Measurements from ENCODE around the gene L3MBTL4. TPM values are rescaled to one million over a fixed set of nuclear protein-coding genes. Genes with fewer than 3 reads are reported as not detected.

The L3MBTL4 gene
- total RNA-seq, 2 donors from 2014 or later = 10.9 to 11.2 TPM

DNA sequence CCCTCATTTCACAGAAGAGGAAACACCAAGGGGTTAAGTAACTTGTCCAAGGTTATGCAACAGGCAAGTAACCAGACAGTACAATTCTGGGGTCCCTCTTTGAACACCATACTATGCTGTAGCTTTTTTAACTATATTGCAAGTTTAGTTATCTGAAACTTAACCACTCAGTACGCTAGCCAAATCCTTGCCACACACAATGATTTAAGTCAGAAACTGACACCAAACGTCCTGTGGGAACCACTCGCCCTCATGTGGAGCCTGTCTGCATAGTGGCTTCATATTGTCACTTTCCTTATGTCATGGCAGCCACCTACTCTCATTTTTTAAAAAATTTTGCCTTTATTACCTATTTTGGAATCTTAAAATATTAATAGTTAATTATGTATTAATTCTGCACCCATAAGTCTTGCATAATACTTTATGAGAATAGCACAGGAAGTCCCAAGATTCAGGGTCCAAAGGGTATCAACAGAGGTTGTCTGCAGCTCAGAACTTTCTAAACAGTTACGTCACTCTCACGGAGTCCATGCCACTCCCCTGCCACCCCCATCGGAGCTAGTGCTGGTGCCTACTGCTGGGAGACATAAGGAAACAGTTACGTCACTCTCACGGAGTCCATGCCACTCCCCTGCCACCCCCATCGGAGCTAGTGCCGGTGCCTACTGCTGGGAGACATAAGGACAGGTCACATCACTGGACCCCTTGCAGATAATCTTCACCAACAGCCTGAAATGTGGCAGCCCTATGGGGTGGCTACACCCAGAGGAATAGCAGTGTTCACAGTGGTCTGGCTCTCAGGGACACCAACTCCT lies 99.0 kb downstream of the L3MBTL4 start:
- TF ChIP-seq, protein P1, sequence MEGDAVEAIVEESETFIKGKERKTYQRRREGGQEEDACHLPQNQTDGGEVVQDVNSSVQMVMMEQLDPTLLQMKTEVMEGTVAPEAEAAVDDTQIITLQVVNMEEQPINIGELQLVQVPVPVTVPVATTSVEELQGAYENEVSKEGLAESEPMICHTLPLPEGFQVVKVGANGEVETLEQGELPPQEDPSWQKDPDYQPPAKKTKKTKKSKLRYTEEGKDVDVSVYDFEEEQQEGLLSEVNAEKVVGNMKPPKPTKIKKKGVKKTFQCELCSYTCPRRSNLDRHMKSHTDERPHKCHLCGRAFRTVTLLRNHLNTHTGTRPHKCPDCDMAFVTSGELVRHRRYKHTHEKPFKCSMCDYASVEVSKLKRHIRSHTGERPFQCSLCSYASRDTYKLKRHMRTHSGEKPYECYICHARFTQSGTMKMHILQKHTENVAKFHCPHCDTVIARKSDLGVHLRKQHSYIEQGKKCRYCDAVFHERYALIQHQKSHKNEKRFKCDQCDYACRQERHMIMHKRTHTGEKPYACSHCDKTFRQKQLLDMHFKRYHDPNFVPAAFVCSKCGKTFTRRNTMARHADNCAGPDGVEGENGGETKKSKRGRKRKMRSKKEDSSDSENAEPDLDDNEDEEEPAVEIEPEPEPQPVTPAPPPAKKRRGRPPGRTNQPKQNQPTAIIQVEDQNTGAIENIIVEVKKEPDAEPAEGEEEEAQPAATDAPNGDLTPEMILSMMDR (IDR thresholded peaks at IDR 0.05) = no peak
- no peak for TF ChIP-seq POLR2A (IDR thresholded peaks at IDR 0.05)
- WGBS, 2 donors = 30 to 43% methylated on average over 10 of the region's 10 CpGs
- Histone ChIP-seq H3K4me3 (no peak overlapping the region), H3K27ac (peak overlapping the region in 3 of 4 donors; percentile 25 to 61 (median 46)), H3K27me3 (no peaks in the 10 kb centered on the region), H3K36me3 (replicated peaks in 1 of 2; ENCODE audit: insufficient read depth in 1 of 2, low read depth in 2 of 2) (no peaks in the 10 kb centered on the region), H3K4me1 (peaks cover 11% of the 10 kb centered on the region), H3K9me3 (no peaks in the 10 kb centered on the region)
- intact Hi-C loops (cut with DNase I) = no loop called here
- peak; percentile 30 to 76 (median 57) for DNase-seq
- peak; percentile 89 for ATAC-seq

DNA sequence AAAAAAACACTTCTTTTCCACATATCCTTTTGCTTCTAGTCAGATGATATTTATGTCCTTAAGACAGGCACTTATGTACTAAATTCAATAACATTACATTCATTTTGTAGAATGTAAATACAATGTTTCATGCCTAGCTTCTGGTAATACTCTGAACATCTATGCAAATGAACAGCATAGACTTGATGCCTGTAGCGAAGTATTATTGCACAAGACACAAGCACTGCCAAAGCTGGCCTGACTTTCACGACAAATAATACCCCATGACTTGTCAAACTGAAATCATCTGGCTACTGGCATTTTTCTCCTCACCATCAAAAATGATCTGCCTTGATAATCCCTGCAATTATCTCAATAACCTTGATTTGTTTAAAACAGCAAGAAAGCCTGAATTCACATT lies 101.3 kb downstream of the L3MBTL4 start:
- Histone ChIP-seq H3K4me1 (peaks cover 11% of the 10 kb centered on the region), H3K36me3 (replicated peaks in 1 of 2; ENCODE audit: insufficient read depth in 1 of 2, low read depth in 2 of 2) (no peaks in the 10 kb centered on the region), H3K27me3 (no peaks in the 10 kb centered on the region), H3K9me3 (no peaks in the 10 kb centered on the region), H3K27ac (no peak overlapping the region), H3K4me3 (no peak overlapping the region)
- TF ChIP-seq, protein P1 (IDR thresholded peaks at IDR 0.05) = no peak
- no peak for TF ChIP-seq POLR2A (IDR thresholded peaks at IDR 0.05)
- WGBS, 2 donors = 39 to 48% methylated on average over 2 of the region's 2 CpGs
- ATAC-seq (no peak), DNase-seq (no peak)
- intact Hi-C loops (cut with DNase I) = no loop called here

DNA sequence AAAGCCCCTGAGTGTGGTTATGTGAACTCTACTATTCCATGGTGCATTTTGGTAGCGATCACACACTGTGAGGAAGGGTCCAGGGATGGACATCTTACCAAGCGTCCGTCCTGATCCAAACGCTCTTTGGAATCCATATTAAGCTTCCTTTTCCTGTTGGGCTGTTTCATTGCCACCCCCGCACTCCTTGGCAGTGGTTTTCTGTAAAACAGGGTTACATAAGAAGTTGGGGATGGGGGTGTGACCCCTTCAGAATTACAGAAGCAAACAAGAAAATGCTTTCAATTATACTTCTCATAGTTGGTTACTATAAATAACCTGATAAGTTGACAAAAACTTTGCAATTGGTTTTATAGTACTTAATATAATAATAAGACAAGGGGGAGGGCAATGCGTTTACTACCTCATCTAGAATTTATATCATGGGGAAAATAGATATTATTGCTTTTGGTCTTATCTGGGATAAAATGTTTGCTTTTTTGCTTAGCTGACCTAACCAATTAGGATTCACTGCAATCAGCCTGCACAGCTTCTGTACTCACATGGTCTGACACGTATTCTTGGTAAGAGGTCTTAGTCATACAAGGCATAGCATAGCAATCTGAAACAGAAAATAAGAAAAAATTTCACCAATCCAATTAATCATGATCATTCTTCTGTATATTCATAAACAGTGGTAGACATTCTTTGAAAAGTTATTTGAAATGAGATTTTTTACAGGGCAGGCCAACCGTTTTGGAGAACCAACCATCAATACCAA lies 103.1 kb downstream of the L3MBTL4 start:
- DNase-seq (no peak), ATAC-seq (no peak)
- intact Hi-C loops (cut with DNase I) = no loop called here
- H3K4me3 ChIP-seq = no peak overlapping the region
- H3K27ac ChIP-seq = no peak overlapping the region
- TF ChIP-seq, protein P1 (IDR thresholded peaks at IDR 0.05) = no peak
- no peak for TF ChIP-seq POLR2A (IDR thresholded peaks at IDR 0.05)
- peaks cover 11% of the 10 kb centered on the region for H3K4me1 ChIP-seq
- H3K36me3 ChIP-seq (replicated peaks in 1 of 2; ENCODE audit: insufficient read depth in 1 of 2, low read depth in 2 of 2) = no peaks in the 10 kb centered on the region
- 90 to 91% methylated on average over 8 of the region's 8 CpGs for WGBS, 2 donors
- H3K27me3 ChIP-seq = no peaks in the 10 kb centered on the region
- no peaks in the 10 kb centered on the region for H3K9me3 ChIP-seq

DNA sequence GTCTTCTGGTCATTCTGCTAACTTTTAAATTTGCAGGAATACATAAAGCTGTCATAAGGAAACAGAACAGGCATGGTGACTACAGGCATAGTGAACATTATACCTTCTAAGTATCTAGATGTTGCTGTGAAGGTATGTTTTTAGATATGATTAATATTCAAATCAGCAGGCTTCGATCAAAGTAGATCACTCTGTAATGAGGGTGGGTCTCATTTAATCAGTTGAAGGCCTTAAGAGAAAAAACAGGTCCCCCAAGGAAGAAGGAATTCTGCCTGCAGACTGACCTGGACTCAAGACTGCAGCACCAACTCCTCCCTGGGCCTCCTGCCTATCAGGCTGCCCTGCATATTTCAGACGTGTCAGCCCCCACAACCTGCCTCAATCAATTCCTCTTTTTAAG lies 104.0 kb downstream of the L3MBTL4 start:
- intact Hi-C loops (cut with DNase I) = no loop called here
- no peaks in the 10 kb centered on the region for H3K27me3 ChIP-seq
- no peak for TF ChIP-seq POLR2A (IDR thresholded peaks at IDR 0.05)
- TF ChIP-seq, protein P1 (IDR thresholded peaks at IDR 0.05) = no peak
- no peak for DNase-seq
- WGBS, 2 donors = 89 to 91% methylated on average over 2 of the region's 2 CpGs
- H3K9me3 ChIP-seq = no peaks in the 10 kb centered on the region
- no peak for ATAC-seq
- H3K27ac ChIP-seq = no peak overlapping the region
- no peak overlapping the region for H3K4me3 ChIP-seq
- H3K36me3 ChIP-seq (replicated peaks in 1 of 2; ENCODE audit: insufficient read depth in 1 of 2, low read depth in 2 of 2) = no peaks in the 10 kb centered on the region
- H3K4me1 ChIP-seq = peaks cover 4% of the 10 kb centered on the region

All from body of pancreas (tissue), 4 donors.